HCEC 1CT (cell line): ENCODE data around the gene TMA7B.

ENCODE experiments used
- DNase-seq: peaks from one replicate; pipeline ENCODE4 v3.0.0-alpha.2; 2017

TMA7B gene

GRCh38 chr22:40004836-40005235, 44.6 kb downstream of the TMA7B start:
- no peak for DNase-seq

GRCh38 chr22:40006641-40007040, 46.4 kb downstream of the TMA7B start:
- no peak for DNase-seq

- no peak for DNase-seq
Observed at GRCh38 chr22:40007853-40008710, 47.9 kb downstream of the TMA7B start.

- DNase-seq: peak; percentile 36
Observed at GRCh38 chr22:40008726-40009291, 48.6 kb downstream of the TMA7B start.

GRCh38 chr22:40009292-40009774, 49.1 kb downstream of the TMA7B start:
- DNase-seq: no peak

GRCh38 chr22:40009951-40010671, 49.9 kb downstream of the TMA7B start:
- no peak for DNase-seq

GRCh38 chr22:40010746-40011145, 50.5 kb downstream of the TMA7B start:
- DNase-seq: no peak
